NCI-H187 (cell line): ENCODE measurements around the gene PNMA6F.
A peak's percentile ranks its signal among the peaks of the same experiment; 100 is the strongest.

Source experiments
- DNase-seq, 2 experiments: peaks; one replicate each; lab custom pipeline; 2025; lab: John Stamatoyannopoulos, UW

The PNMA6F gene

GRCh38 chrX:153321381-153322124 lies at the start of gene PNMA6F:
Gene PNMA6F, minus strand, starts transcription at chrX:153321767. Its CDS starts 1,093 bp downstream, at chrX:153320674.
- no peak for DNase-seq

GRCh38 chrX:153371256-153371655 lies 49.7 kb upstream of the PNMA6F start:
- no peak for DNase-seq

- no peak for DNase-seq
Observed at GRCh38 chrX:153370293-153371055, 48.9 kb upstream of the PNMA6F start.

DNA sequence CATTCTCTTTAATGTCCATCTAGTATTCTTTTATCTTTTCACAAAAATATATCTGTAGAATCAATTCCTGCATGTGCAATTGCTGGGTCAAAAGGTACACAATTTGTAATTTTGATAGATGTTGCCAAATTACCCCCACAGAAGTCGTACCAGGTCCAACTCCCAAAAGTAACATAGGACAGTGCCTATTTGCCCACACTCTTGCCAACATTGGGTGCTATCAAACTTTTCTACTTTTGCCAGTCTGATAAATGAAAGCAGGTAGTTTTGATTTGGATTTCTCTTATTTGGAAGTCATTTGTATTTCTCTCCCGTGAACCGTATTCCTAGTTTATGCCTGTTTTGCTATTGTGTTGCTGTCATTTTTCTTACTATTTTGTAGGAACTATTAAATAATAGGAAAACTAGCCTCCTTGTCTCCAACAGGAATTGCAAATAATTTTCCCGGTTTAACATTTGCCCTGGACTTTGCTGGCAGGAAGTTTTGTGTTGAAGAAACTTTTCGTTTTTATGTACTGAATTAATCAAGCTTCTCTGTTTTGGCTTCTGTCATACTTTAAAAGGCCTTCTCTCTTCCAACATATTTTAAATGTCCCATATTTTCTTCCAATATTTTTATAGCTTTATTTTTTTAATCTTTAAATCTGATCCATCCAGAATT lies 45.4 kb upstream of the PNMA6F start:
- DNase-seq: no peak

GRCh38 chrX:153366119-153366518 lies 44.6 kb upstream of the PNMA6F start:
- DNase-seq: no peak

DNA sequence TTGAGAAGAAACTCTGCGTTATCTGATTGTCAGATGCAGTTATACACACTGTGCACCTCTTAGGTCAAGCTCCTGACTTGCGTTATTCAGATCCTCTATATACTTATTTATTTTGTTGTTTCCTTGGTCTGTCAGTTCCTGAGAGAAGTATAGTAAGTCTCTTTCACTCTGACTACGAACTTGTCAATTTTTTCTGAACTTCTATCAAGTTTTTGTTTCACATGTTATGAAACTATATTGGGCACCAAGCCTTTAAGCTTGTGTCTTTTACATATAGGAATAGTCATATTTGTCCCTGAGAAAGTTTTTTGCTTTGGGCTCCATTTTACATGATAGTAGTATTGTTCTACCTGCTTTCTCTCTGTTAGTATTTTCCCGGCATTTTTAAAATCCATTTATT lies 44.1 kb upstream of the PNMA6F start:
- DNase-seq: no peak

DNA sequence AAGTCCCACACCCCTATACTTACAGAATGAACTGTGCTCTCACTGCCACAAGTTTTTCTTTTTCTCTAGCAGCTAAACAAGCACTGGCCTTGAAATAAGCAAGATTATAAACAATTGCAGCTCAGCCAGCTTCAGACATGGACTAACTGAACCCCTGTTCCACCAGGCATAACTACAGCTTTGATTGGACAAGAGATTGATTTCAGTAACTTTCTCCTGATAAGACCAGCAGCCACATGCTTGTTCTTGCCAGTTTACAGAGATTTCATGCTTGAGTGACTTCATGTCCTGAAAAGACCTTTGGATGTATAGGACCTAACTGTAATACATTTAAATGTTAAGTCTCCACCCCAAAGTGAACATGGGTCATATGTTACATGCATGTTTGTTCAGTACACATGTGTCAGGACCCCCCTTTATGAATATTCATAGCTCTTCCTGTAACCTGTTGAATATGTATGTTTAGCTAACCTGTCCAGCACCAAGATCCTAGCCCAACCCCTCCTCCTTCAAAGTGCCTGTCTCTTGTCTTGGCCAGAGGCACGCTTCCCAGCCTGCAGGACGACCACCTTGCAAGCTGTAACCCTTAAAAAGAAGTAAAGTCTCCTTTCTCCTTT lies 40.3 kb upstream of the PNMA6F start:
- no peak for DNase-seq

DNA sequence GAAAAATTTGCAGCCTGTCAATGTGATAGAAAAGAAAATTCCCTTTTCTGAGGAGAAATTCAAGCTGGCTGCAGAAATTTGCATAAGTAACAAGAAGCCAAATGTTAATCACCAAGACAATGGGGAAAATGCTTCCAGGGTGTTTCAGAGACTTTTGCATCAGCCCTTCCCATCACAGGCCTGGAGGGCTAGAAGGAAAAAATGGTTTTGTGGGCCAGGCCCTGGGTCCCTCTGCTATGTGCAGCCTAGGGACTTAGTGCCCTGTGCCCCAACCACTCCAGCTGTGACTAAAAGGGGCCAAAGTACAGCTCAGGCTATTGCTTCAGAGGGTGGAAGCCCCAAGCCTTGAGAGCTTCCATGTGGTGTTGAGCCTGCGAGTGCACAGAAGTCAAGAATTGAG lies 36.3 kb upstream of the PNMA6F start:
- DNase-seq: no peak

GRCh38 chrX:153353416-153353815 lies 31.8 kb upstream of the PNMA6F start:
- no peak for DNase-seq

DNA sequence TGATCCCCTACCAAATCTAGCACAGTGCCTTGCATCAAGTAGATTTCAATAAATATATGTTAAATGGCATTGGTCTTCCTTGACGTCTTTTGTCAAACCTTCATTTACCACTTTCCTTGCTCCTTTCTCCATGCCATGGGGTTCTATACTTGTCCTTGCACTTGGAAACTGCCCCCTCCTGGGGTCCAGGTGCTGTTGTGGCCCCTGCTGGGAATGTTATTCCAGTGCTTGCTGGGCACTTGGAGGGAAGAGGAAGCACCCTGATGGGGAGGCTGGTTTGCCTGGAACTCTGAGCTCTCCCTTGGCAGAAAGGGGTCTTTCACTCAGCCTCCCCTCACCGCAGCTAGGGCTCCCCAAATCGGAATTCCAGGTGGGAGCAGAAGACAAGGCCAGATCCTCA lies 31.3 kb upstream of the PNMA6F start:
- DNase-seq: no peak

DNA sequence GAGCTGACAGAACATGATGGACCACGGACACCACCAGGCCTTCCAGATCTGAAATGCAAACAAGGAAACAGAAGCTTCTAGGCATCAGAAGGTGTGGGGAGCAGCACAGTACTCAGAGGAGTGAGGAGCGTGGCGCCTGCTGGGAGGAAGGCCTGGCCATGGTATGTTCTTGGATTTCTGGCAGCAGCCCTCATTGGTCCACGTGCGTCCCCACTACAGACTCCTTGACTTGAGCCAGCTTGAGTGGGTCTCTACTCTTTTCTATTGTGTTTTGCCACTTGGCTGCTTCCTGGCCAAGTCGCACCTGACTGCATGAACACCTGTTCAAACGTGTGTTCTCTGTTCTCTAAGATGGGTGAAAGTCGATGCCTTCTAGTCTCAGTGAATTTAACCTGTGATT lies 30.4 kb upstream of the PNMA6F start:
- peak; percentile 48 to 63 for DNase-seq

- DNase-seq: no peak
Observed at GRCh38 chrX:153349952-153350351, 28.4 kb upstream of the PNMA6F start.

DNA sequence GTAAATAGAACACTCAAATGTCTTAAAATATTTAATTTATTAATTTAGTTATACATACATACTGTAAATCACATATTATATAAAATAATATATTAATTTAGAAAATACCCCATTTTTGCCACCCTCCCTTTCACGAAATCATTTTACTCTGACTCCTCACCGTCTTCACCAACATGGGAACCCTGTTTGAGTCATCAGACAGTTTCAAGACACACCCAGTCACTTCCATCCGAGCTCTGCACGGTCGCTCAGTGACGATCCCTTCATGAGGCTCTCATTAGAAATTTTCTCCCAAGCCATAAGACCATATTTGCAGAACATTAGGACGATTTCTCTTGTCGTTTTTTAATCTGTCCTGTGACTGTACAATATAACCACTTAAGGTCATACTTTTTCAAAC lies 26.9 kb upstream of the PNMA6F start:
- no peak for DNase-seq

DNA sequence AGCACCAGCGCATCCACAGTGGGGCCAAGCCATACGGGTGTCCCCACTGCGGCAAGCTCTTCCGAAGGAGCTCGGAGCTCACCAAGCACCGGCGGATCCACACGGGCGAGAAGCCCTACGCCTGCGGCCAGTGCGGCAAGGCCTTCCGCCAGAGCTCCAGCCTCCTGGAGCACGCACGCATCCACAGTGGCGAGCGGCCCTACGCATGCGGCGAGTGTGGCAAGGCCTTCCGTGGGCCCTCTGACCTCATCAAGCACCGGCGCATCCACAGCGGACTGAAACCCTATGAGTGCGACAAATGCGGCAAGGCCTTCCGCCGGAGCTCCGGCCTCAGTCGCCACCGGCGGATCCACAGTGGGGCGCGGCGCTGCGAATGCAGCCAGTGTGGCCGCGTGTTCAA lies 26.0 kb upstream of the PNMA6F start:
- DNase-seq: no peak

DNA sequence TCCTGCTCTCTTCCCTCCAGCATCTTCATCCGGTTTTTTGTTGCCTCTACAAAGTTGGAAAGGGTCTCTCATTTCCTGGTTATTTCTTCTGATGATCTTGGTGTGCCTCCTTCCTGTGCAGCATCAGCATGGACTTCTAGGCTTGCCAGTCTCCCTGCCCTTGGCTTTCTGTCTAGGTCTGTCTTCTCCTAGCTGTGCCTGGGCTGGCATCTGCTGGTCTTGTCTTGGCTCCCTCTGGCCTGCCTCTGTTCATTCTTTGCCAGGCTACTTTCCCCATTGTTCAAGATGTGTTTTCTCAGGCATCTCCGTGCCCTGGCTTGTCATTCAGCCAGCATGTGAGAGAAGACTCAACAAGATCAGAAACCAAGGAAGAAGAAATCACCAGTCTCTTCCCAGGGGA lies 22.1 kb upstream of the PNMA6F start:
- no peak for DNase-seq

DNA sequence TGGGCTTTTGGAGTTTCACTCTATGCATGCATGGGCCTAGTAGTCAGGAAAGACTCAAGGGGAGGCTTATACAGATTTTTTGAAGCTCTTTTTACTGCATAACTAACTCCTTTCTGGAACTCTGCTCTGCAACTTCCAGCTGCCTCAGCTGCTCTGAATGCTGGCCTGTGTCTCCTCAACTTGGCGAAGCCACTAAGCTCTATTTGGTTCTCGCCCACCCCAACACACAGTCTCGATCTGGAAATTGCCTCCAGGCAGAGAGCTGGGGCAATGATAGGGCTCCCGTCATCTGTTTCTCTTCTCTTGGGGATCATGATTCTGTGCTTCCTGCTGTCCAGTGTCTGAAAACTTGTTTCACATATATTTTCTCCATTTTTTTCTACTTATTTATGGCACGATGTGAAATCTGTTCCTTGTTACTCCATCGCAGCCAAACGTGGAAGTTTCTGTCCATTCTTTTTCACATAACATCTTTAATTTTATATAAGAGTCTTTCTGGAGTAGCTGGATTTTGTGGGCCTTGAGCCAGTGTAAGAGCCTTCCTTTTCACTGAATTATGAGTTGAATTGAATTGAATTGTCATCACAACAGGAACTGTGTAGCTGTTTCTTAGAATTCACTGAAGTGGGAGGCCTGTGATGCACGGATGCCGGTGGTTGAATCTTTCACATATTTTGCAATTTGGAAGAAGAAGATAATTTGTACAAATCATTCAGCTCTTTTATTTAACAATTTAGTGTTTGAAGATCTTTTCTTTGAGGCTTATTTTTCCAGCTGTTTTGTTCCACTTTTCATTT lies 21.4 kb upstream of the PNMA6F start:
- no peak for DNase-seq

GRCh38 chrX:153340111-153340510 lies 18.5 kb upstream of the PNMA6F start:
- no peak for DNase-seq

DNA sequence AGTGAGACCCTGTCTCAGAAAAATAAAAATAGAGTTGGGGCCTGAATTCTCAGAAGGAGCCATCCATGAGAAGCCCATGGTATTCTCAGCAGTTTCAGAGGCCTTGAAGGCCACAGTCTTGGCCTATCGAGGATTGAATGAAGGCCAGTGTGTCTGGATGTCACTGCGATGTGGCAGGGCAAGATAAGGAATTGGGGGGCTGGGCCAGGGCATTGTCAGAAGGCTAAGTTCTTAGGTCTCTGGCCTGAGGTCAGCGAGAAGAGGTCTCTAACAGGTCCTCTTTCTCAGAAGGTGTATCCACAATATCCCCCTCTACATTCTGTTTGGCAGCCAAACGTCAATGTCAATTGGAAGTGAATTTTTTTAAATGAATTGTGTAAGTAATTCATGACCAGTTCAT lies 18.1 kb upstream of the PNMA6F start:
- DNase-seq: no peak

- DNase-seq: no peak
Observed at GRCh38 chrX:153338836-153339235, 17.3 kb upstream of the PNMA6F start.

DNA sequence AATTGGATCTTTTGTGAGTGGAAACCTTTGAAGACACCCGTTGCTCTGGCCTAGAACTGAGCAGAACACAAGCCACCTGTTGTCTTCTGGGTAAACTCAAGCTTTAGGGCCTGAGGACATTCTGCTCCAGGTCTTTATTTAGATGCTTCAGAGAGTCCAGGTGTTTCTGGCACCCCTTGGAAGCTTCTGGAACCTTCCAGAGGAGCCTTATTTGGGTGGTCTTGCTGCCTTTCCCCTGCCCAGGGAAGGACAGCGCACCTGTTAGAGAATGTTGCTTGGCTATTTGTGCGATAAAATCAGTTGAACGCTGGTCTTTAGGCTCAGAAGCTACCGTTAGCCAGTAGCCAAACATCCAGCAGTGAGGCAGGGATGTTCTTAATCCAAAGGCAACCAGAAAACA lies 15.4 kb upstream of the PNMA6F start:
- DNase-seq: no peak

DNA sequence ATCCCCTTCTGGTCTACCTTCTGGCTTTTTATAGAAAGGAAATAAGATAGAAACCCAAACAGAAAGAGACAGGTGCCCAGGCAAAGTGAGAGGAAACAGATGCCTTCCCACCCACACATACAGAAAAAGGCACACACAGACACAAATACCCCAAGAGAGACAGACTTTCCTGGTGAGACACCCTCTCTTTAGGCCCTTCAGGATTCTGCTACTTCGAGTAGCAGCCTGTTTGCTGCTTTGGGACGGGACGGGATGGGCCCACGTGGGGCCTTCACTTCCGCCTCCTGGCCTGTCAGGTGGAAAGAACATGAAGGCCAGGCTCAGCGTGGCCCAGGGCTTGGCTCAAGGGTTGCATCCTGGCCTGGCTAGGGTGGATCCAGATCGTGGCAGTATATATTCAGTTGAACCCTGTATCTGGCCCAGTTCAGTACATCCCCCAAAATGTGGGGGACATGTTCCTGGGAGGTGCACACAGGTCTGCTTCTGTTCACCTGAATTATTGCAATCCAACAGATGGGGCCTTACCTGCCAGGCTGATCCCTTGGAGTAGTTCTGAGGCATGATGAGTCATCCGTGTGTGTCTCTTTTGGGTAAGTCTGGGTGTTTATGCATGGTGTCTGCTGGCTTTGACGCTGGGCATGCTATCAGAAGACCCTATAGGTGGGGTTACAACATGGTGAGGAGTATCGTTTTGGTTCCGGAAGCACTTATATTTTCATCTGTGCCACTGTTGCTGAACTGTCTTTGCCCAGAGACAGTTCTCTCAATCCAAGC lies 14.7 kb upstream of the PNMA6F start:
- no peak for DNase-seq
